GM12878 (cell line): Measurements from ENCODE around the gene LSMEM2.

ENCODE experiments used
- CHD2 ChIP-seq: IDR thresholded peaks from 2 replicates; pipeline ENCODE4 v1.6.1; 2011; ENCODE audit warnings: low read depth, low read length, improper control_type of control experiment, borderline replicate concordance
- CTCF ChIP-seq, 3 experiments: IDR thresholded peaks in 2 of 3; conservative IDR thresholded peaks in 1 of 3; 2 replicates each; pipeline ENCODE4 v1.5.1; 2011; ENCODE audit warnings: low read depth in 3 of 3, low read length in 3 of 3, mild to moderate bottlenecking in 3 of 3, control low read depth in 2 of 3, moderate library complexity in 2 of 3, inconsistent platforms in 1 of 3, mixed read lengths in 1 of 3; ENCODE audit not compliant: control insufficient read depth in 2 of 3, insufficient read depth in 1 of 3; ENCODE audit errors: extremely low read depth in 1 of 3
- FOXK2 ChIP-seq: fragments of 450-650 bp; IDR thresholded peaks from 2 replicates; pipeline ENCODE4 v1.6.1; 2017; ENCODE audit warnings: mild to moderate bottlenecking, moderate library complexity
- NFYB ChIP-seq: IDR thresholded peaks from 2 replicates; pipeline ENCODE4 v1.6.1; 2011; ENCODE audit warnings: low read depth, mild to moderate bottlenecking, low read length, improper control_type of control experiment, moderate library complexity; ENCODE audit not compliant: insufficient read depth
- REST ChIP-seq: IDR thresholded peaks from 2 replicates; pipeline ENCODE4 v1.6.1; 2012; ENCODE audit warnings: mild to moderate bottlenecking, low read depth, low read length
- SREBF2 ChIP-seq: IDR thresholded peaks from 2 replicates; pipeline ENCODE4 v1.6.1; 2012; ENCODE audit warnings: mild to moderate bottlenecking, low read length

GRCh38 chr3:50289130-50289529 is 10.2 kb downstream of the LSMEM2 start:
- TF ChIP-seq SREBF2 (no peak), CHD2 (no peak), REST (no peak), FOXK2 (no peak), CTCF (IDR thresholded peaks at IDR 0.05 in 2 of 3, conservative IDR thresholded peaks at IDR 0.05 in 1 of 3; ENCODE audit: control insufficient read depth in 2 of 3, extremely low read depth in 1 of 3, insufficient read depth in 1 of 3, low read depth in 3 of 3, low read length in 3 of 3) (no peak), NFYB (no peak)
